HG02938 (cell line): ENCODE data around the gene CASP6.
A peak's percentile ranks its signal among the peaks of the same experiment; 100 is the strongest.

Source experiments
- ATAC-seq: cut with Tn5 transposase; IDR thresholded peaks from one replicate; pipeline ENCODE4 v1.9.1; 2021; ENCODE audit warnings: mild to moderate bottlenecking, moderate library complexity; ENCODE audit not compliant: unreplicated experiment

Gene CASP6

GRCh38 chr4:109673303-109673702 is 29.9 kb downstream of the CASP6 start:
- no peak for ATAC-seq

GRCh38 chr4:109672169-109672930 is 30.9 kb downstream of the CASP6 start:
- no peak for ATAC-seq

- no peak for ATAC-seq
These were observed 31.9 kb downstream of the CASP6 start for GRCh38 chr4:109671350-109671749.

DNA sequence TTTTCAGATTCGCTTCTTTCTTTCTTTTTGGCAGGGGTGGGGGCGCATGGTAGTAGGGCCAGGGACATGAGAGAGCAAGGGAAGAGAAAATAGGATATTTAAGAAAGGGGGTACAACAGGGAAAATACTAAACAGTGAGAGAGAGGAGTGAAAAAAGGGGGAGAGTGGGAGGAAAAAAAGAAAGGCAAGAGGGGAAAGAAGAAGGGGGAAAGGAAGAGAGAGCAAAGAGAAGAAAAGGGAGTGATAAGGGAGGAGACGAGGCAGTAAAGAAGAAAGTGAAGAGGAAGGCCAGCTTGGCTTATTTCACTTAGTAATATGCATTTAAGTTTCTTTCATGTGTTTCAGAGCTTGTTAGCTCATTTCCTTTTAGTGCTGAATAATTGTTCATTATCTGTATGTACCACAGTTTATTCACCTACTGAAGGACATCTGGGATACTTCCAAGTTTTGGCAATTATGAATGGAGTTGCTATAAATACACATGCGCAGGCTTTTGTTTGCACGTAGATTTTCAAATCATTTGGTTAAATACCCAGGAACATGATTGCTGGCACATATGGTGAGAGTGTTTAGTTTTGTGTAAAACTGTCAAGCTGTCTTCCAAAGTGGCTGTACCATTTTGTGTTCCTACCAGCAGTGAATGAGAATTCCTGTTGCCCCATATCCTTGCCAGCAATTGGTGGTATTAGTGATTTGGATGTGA is 37.3 kb downstream of the CASP6 start:
- ATAC-seq = no peak

DNA sequence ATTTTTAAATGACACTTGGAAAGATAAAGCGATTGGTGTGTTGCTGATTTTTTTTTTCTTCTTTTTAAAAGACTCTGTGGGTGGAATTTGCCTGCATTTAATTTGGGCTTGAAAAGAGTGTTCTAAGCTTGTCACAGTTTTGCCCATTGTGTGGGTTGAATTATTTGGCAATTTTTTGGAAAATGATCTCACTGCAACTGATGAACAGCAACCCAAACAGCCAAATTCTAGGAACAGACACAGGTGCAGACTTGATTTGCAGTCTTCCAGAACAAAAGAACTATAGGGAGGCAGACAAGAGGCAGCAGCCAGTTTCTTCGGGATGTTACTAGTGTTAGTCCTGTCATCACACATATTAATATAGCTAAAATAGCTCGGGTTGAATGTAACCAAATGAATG is 40.5 kb downstream of the CASP6 start:
- no peak for ATAC-seq

- no peak for ATAC-seq
These were observed 41.1 kb downstream of the CASP6 start for GRCh38 chr4:109662116-109662515.

DNA sequence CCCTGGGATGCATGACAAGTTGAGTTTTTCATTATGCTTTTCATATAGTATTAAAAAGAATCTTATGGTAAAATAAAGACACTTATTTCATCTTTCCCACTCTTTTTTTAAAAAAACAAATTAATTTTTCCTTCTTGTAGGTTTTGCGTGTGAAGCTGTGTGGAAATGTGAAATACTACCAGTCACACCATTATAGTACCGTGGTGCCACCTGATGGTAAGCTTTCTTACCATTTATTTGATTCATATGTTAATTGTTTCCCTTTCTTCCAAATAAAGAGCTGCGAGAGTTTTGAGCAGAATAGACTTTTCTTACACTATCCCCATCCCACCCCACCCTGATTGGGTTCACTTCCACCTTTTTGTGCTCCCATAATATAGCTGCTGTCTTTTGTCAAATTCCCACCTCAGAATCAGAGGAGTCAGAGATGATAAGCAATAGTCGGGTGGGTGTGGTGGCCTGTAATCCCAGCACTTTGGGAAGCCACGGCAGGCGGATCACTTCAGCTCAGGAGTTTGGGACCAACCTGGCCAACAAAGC is 44.3 kb downstream of the CASP6 start:
- ATAC-seq = no peak

GRCh38 chr4:109657854-109658418 is 45.3 kb downstream of the CASP6 start:
- ATAC-seq = no peak

DNA sequence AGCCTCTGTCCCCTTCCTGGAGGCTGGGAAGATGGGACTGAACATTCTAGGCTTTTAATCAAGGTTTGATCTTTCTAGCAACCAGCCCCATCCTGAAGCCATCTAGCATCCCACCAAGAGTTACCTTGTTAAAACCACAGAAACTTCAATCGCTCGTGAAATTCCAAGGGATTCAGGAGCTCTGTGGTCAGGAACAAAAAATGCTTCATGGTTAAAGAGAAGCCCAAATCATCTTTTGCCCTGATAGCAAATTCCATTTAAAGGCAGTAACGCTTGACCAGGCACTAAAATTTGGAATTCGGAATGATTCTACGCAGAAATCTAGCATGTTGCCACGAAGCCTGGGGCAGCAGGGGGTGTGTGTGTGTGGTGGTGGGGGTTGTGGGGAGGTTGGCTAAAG is 47.8 kb downstream of the CASP6 start:
- ATAC-seq = no peak

GRCh38 chr4:109649872-109650271 is 53.4 kb downstream of the CASP6 start:
- ATAC-seq = peak; percentile 82

DNA sequence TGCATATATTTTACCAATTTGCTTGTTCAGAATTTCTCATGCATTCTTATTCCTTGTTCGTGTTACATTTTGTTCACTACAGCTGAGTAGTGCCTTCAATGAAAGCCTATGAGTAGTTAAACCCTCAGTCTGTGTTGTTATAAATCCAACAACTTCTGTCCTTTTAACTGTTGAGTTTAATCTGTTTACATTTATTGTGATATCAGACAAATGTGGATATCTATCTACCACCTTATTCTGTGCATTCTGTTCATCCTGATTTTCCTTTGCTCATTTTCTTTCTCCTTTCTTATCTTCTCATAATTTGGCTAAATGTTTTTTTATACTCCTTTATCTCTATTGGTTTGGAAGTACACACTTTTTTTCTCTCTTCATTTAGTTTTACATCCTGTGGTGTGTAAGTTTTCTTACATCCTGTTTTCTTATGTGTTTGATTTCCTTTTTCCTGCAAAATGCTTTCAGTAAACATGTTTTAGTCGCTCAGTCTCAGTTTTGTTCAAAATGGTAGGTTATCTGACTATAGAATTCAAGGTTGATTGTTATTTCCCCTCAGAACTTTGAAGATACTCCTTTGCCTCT is 54.2 kb downstream of the CASP6 start:
- ATAC-seq = no peak

GRCh38 chr4:109648266-109648996 is 54.8 kb downstream of the CASP6 start:
- peak; percentile 69 for ATAC-seq

GRCh38 chr4:109645874-109646710 is 57.2 kb downstream of the CASP6 start:
- ATAC-seq = no peak

GRCh38 chr4:109640644-109641043 is 62.6 kb downstream of the CASP6 start:
- no peak for ATAC-seq
